Astrocyte (in vitro differentiated cells and primary cell): Measurements from ENCODE around the gene TPST2.

Experiments used
- CTCF ChIP-seq: IDR thresholded peaks from 2 replicates; pipeline ENCODE4 v1.5.1; 2011; ENCODE audit warnings: low read depth, mild to moderate bottlenecking, inconsistent platforms, low read length, moderate library complexity; ENCODE audit not compliant: insufficient read depth
- EZH2 ChIP-seq: IDR thresholded peaks from 2 replicates; pipeline ENCODE4 v1.6.1; 2012; ENCODE audit warnings: mild to moderate bottlenecking, low read length, inconsistent platforms; ENCODE audit not compliant: insufficient read depth

- TF ChIP-seq CTCF, result no peak
- TF ChIP-seq EZH2, result no peak
These were observed 67.9 kb downstream of the TPST2 start for GRCh38 chr22:26522012-26522411.
